GM12801 (cell line): Measurements from ENCODE around the gene SLCO2A1.

ENCODE experiments used
- CTCF ChIP-seq: IDR thresholded peaks from one replicate; pipeline ENCODE4 v1.5.1; 2011; ENCODE audit warnings: control low read depth; ENCODE audit not compliant: insufficient read length; ENCODE audit errors: extremely low read depth

The SLCO2A1 gene

GRCh38 chr3:133933097-133934024, 96.4 kb downstream of the SLCO2A1 start:
- no peak for TF ChIP-seq CTCF

GRCh38 chr3:133932009-133932408, 97.7 kb downstream of the SLCO2A1 start:
- no peak for TF ChIP-seq CTCF

GRCh38 chr3:133931084-133931483, 98.6 kb downstream of the SLCO2A1 start:
- TF ChIP-seq CTCF, result no peak

GRCh38 chr3:133930341-133930933, 99.3 kb downstream of the SLCO2A1 start:
- TF ChIP-seq CTCF, result no peak

- no peak for TF ChIP-seq CTCF
These were observed 100.7 kb downstream of the SLCO2A1 start for GRCh38 chr3:133928903-133929607.

- TF ChIP-seq CTCF, result no peak
These were observed 101.4 kb downstream of the SLCO2A1 start for GRCh38 chr3:133928136-133928893.

- no peak for TF ChIP-seq CTCF
These were observed 102.1 kb downstream of the SLCO2A1 start for GRCh38 chr3:133927540-133928066.
